Tibial nerve (tissue), 4 donors: ENCODE results near the gene MED13L.

Source experiments
- CTCF ChIP-seq, 5 experiments: fragments of 200-600 bp in 3 of 5; fragments of 450-650 bp in 2 of 5; sonication (generic) in 3 of 5; IDR thresholded peaks; one replicate each; pipeline ENCODE4 v1.5.1; 2016 to 2019; ENCODE audit warnings: antibody characterized with exemption in 5 of 5, mild to moderate bottlenecking in 3 of 5, moderate library complexity in 2 of 5
- EP300 ChIP-seq, 2 donors: sonication (generic); formaldehyde crosslinking; IDR thresholded peaks; one replicate each; pipeline ENCODE4 v1.6.1; 2017; ENCODE audit warnings: antibody characterized with exemption in 2 of 2, mild to moderate bottlenecking in 1 of 2
- POLR2A ChIP-seq, 2 donors: fragments of 450-650 bp; IDR thresholded peaks; one replicate each; pipeline ENCODE4 v1.6.1; 2017; ENCODE audit warnings: antibody characterized with exemption in 2 of 2, mild to moderate bottlenecking in 2 of 2, moderate library complexity in 2 of 2

GRCh38 chr12:116027551-116027821 is 250.0 kb downstream of the MED13L start:
- no peak for TF ChIP-seq POLR2A (IDR thresholded peaks at IDR 0.05)
- no peak for TF ChIP-seq CTCF (IDR thresholded peaks at IDR 0.05)
- no peak for TF ChIP-seq EP300 (IDR thresholded peaks at IDR 0.05)
